Posterior cingulate gyrus (tissue), 11 donors: ENCODE measurements around the gene SMG1.
"Not testable (repeated sequence)": the region's sequence is repeated elsewhere in the genome, so short reads cannot be mapped to it uniquely, and the experiment has no call there.

Experiments used
- DNase-seq, 10 donors: peaks; one replicate each; pipeline versions ENCODE4 v3.0.0 to v3.0.0-alpha.2; 2020 to 2021; ENCODE audit warnings: mixed read lengths in 3 of 10
- intact Hi-C: fragments of 100-400 bp; cut with DNase I; formaldehyde crosslinking; loops from one replicate; pipeline ENCODE4 v1.15.1; 2023

SMG1 gene

GRCh38 chr16:18777664-18778063, 148.5 kb downstream of the SMG1 start:
- DNase-seq, intact Hi-C loops: not testable (repeated sequence)

DNA sequence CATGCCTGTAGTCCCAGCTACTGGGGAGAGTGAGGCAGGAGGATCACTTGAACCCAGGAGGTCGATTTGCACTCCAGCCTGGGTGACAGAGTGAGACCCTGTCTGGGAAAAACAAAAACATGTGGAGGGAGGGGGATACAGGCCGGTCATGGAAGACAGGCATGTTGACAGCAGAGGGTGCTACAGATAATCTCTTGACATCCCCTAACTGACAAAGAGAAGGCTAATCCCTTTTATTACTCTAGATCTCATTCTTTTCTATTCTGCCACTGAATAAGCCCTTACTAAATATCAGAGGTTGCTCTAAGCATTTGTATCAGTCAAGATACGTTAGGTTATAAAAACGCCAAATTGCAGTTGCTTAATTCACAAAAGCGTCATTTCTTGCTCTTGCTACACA, 149.9 kb downstream of the SMG1 start:
- DNase-seq, intact Hi-C loops: not testable (repeated sequence)

DNA sequence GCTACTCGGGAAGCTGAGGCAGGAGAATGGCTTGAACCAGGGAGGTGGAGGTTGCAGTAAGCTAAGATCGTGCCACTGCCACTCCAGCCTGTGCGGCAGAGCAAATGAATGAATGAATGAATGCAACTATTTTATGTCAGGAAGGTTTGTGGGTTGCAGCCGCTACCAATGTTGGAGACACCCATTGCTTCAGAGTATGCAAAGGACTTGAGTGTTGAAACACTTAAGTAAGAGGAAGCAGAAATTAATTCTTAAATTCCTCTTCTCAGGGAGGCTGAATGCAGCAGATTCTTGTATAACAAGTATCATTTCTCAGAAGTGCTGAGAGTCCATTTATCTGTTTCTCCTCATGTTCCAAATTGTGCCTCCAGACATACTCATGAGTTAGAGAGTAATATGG, 151.6 kb downstream of the SMG1 start:
- DNase-seq, intact Hi-C loops: not testable (repeated sequence)

GRCh38 chr16:18772171-18772570, 154.0 kb downstream of the SMG1 start:
- intact Hi-C loops, DNase-seq: not testable (repeated sequence)

GRCh38 chr16:18770336-18770962, 155.8 kb downstream of the SMG1 start:
- peak in 1 of 10 donors; percentile 47 for DNase-seq
- intact Hi-C loops: not testable (repeated sequence)

GRCh38 chr16:18767217-18767616, 159.0 kb downstream of the SMG1 start:
- DNase-seq, intact Hi-C loops: not testable (repeated sequence)

DNA sequence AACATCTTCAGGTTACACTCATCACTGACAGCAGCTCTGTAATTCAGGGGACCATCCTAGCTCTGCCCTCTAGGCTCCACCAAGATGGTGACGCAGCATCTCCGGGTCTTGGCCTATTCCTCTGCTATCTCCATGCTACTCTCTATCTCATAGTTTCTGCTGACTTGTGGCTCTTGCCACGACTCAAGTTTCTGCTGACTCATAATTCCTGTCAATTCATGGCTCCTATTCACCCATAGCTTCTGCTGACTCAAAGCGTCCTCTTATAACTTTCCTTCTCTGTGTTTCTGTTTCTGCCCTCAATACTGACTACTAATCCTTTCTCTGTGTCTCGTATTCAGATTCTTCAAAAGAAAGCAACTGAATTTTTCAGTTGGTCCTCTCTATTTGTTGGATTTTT, 163.5 kb downstream of the SMG1 start:
- intact Hi-C loops: not testable (repeated sequence)

DNA sequence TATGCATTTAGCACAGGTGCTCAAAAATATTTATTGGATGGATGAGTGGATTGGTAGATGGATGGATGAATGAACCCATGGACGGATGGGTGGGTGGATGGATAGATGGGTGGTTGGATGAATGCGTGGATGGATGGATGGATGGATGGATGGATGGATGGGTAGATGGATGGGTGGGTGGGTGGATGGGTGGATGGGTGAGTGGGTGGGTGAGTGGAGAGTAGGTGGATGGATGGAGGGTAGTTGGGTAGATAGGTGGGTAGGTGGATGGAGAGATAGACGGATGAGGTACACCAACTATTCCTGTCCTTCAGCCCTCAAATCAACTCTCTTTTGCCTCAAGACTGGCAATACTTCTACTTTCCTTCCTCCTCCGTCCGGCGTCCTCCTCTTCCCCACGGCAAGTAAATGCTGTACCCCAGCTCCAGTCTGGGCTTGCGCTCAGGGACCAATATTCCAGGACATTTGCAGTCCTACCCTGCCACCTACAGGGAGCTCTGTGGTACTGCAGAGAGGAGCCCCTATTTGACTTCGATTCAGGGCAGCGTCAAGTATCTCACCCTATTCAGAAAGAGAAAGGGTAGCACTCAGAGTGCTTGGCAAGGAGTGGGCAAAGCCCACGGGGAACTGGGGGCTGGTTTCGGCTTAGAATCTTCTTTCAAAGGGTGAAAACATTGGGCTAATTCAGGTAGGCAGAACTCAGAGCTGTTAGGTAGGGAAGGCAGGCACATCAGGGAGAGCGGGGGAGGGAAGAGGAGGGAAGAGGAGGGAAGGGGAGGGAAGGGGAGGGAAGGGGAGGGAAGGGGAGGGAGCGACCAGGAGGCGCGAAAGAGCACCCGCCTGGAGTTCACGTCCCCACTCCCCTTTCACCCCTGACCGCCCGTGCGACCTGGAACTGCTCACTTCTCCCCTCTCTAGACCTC, 166.3 kb downstream of the SMG1 start:
- intact Hi-C loops: not testable (repeated sequence)
- DNase-seq: peak in 9 of 10 donors; percentile 11 to 89 (median 48)

More for the DNA sequence above, 163.5 kb downstream of the SMG1 start:
- DNase-seq: not testable (repeated sequence)

DNA sequence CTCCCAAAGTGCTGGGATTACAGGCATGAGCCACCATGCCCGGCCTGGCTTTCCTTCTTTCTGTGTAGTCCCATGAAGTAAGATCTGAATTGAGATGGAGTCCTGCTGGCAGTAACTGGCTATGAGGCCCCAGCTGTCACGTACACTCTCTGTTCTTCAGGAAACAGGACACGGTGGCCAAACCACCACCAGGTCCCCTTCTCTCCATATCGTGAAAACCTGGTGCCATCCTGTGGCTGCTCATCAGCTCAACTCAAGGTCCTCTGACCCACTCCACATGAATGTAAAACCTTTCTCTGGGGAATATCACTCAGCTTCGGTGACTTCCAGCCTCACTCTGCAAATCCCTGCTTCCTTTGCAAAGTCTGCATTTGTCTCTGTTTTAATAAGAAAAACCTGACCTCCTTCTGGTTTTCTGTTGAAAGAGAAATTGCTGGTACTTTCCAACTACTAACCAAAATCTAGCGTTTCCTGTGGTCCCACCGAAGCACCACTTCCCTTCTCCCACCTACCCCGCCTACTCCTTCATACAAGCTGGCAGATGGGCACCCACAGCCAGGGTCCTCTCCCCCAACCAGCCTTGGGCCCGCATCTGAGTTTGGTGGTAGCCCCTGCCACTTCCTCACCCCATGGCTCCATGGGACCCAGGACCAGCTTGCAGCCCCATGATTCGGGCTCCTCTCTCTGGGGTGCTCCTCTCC, 168.1 kb downstream of the SMG1 start:
- intact Hi-C loops, DNase-seq: not testable (repeated sequence)

- DNase-seq, intact Hi-C loops: not testable (repeated sequence)
Measured at GRCh38 chr16:18756639-18757038, 169.6 kb downstream of the SMG1 start.
